Esophagus muscularis mucosa (tissue), 4 donors: ENCODE measurements around the gene ELAVL3. TPM values are rescaled to one million over a fixed set of nuclear protein-coding genes. Genes with fewer than 3 reads are reported as not detected.

ENCODE experiments used
- DNase-seq: peaks from one replicate; pipeline ENCODE4 v3.0.0-alpha.2; 2017; ENCODE audit errors: extremely low spot score
- H3K27ac ChIP-seq, 4 donors: fragments of 200-600 bp; sonication (generic); replicated peaks in 1 of 4; 1 replicate in 3 of 4; 2 replicates in 1 of 4; pipeline ENCODE4 v1.5.1; 2016 to 2019; ENCODE audit warnings: mild to moderate bottlenecking in 1 of 4
- H3K27me3 ChIP-seq, 4 donors: fragments of 200-600 bp; sonication (generic); one replicate each; pipeline versions ENCODE4 v1.5.1 to v1.6.0; 2016 to 2019
- H3K36me3 ChIP-seq, 4 donors: fragments of 200-600 bp; sonication (generic); one replicate each; pipeline ENCODE4 v1.5.1; 2016 to 2019
- H3K4me1 ChIP-seq, 4 donors: fragments of 200-600 bp; sonication (generic); one replicate each; pipeline ENCODE4 v1.5.1; 2016 to 2019
- H3K4me3 ChIP-seq, 4 donors: fragments of 200-600 bp; sonication (generic); 1 replicate in 2 of 4; 2 replicates in 2 of 4; pipeline ENCODE4 v1.5.1; 2016 to 2019; ENCODE audit warnings: mild to moderate bottlenecking in 4 of 4, moderate library complexity in 1 of 4
- H3K9me3 ChIP-seq, 4 donors: fragments of 200-600 bp; sonication (generic); 1 replicate in 3 of 4; 2 replicates in 1 of 4; pipeline ENCODE4 v1.5.1; 2016 to 2019
- EP300 ChIP-seq: sonication (generic); formaldehyde crosslinking; IDR thresholded peaks from one replicate; pipeline ENCODE4 v1.6.1; 2017; ENCODE audit warnings: antibody characterized with exemption
- POLR2A ChIP-seq: fragments of 450-650 bp; IDR thresholded peaks from one replicate; pipeline ENCODE4 v1.6.1; 2017; ENCODE audit warnings: antibody characterized with exemption, moderate library complexity, mild to moderate bottlenecking, low read depth
- POLR2AphosphoS5 ChIP-seq, 2 donors: sonication (generic); formaldehyde crosslinking; IDR thresholded peaks; one replicate each; pipeline ENCODE4 v1.6.1; 2017; ENCODE audit warnings: antibody characterized with exemption in 2 of 2
- WGBS: methylation state at CpG from one replicate; pipeline ENCODE4 v1.1.5; 2018; 5-methylcytosine and 5-hydroxymethylcytosine counted together
- intact Hi-C: fragments of 100-400 bp; cut with DNase I; formaldehyde crosslinking; loops from one replicate; pipeline ENCODE4 v1.15.1; 2023
- total RNA-seq, 4 donors: library from RNA; depleted of rRNA; stranded (reverse); fragments of >200 nt; gene quantifications; one replicate each; pipeline versions ENCODE4 v1.1.0 to v1.2.1, GENCODE V29; 2016
- TF ChIP-seq, protein P1 (sequence below), 3 experiments: fragments of 200-600 bp in 2 of 3; fragments of 450-650 bp in 1 of 3; sonication (generic) in 2 of 3; IDR thresholded peaks; one replicate each; pipeline ENCODE4 v1.5.1; 2017 to 2019; ENCODE audit warnings: antibody characterized with exemption in 3 of 3, mild to moderate bottlenecking in 2 of 3, moderate library complexity in 1 of 3

Gene ELAVL3
- total RNA-seq, 4 donors from 2014 or later = under 0.01 to 0.69 (median 0.31) TPM

DNA sequence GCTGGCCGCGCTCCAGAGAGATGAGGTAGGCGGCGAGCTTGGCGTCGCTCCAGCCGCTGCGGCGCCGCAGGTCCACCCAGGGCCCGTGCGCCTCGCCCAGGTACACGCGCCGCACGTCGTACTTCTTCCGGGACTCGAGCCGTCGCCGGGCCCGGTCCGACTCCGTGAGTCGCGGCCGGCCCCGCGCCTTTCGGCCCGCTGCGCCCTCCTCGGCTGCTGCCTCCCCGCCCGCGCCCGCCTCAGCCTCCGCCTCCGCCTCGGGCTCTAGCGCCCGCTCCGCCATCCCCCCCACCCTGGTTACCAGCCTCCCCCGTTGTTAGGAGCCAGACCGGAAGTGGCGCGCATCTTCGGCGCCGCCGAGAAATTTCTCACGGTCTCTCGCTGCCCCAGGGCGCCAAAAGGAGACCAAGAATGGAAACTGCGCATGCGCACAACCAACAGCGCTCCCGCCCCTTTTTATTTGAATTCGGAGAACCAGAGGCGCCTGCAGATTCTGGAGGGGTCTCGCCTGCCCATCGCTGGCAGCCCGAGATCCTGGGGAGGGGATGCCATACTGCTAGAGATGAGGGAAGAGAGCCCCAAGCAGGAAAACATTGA lies 24.8 kb upstream of the ELAVL3 start, which contains the start of gene ZNF653:
Gene ZNF653 (minus strand): TSS at position 336 of the 597 bp plus-strand sequence. CDS start 53 bp downstream, at position 283.
- intact Hi-C loops = loop anchor here (10.0 kb wide), 1 partner anchor 71 kb away; the partner anchor contains the start of genes ODAD3 and PRKCSH
- Histone ChIP-seq H3K4me1 (peaks cover 6 to 21% (median 14%) of the 10 kb centered on the region in 4 donors), H3K27ac (peak within 1 kb of the TSS; percentile 94 to 99 (median 98)), H3K36me3 (peaks cover 3 to 37% (median 12%) of the 10 kb centered on the region in 4 donors), H3K27me3 (no peaks in the 10 kb centered on the region), H3K9me3 (no peaks in the 10 kb centered on the region), H3K4me3 (peak within 1 kb of the TSS; percentile 93 to 100 (median 98))
- peak; percentile 98 for DNase-seq
- TF ChIP-seq EP300 (no peak), POLR2AphosphoS5 (IDR thresholded peaks at IDR 0.05) (peak; percentile 44 to 86)
- no CpG with 5 or more reads among the region's 65 CpGs for WGBS

DNA sequence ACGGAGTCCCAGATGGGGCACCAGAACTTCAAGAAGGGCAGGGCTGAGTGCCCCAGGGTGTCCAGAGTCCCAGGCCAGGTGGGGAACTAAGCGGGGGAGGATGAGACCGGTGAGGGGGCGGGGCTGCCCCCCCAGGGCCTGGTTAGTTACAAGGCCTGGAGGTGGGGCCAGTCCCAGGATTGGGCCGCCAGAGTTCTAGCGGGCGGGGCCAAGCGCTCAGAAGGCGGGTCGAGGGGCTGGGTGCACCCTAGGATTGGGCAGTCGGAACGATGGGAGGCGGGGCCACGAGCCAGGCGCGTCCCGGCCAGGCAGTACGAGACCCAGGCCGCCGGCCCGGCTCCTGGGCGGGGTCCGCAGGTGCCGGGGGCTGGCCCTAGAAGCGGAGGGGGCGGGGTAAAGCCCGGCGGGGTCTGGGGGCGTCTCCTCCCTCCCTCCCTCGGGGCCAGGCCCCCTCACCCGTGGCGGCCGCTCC lies 24.2 kb upstream of the ELAVL3 start:
- 2% methylated on average over 7 of the region's 33 CpGs for WGBS
- H3K36me3 ChIP-seq = peaks cover 0 to 33% (median 7%) of the 10 kb centered on the region in 4 donors
- H3K9me3 ChIP-seq = no peaks in the 10 kb centered on the region
- no peaks in the 10 kb centered on the region for H3K27me3 ChIP-seq
- intact Hi-C loops = loop anchor here (10.0 kb wide), 1 partner anchor 70 kb away; the partner anchor contains the start of genes ODAD3 and PRKCSH
- peak overlapping the region; percentile 93 to 100 (median 98) for H3K4me3 ChIP-seq
- peak overlapping the region; percentile 94 to 99 (median 98) for H3K27ac ChIP-seq
- TF ChIP-seq POLR2AphosphoS5 (IDR thresholded peaks at IDR 0.05) (peak; percentile 73 to 75), POLR2A (no peak)
- TF ChIP-seq, protein P1, sequence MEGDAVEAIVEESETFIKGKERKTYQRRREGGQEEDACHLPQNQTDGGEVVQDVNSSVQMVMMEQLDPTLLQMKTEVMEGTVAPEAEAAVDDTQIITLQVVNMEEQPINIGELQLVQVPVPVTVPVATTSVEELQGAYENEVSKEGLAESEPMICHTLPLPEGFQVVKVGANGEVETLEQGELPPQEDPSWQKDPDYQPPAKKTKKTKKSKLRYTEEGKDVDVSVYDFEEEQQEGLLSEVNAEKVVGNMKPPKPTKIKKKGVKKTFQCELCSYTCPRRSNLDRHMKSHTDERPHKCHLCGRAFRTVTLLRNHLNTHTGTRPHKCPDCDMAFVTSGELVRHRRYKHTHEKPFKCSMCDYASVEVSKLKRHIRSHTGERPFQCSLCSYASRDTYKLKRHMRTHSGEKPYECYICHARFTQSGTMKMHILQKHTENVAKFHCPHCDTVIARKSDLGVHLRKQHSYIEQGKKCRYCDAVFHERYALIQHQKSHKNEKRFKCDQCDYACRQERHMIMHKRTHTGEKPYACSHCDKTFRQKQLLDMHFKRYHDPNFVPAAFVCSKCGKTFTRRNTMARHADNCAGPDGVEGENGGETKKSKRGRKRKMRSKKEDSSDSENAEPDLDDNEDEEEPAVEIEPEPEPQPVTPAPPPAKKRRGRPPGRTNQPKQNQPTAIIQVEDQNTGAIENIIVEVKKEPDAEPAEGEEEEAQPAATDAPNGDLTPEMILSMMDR (IDR thresholded peaks at IDR 0.05) = peak in 1 of 3 experiments; percentile 10
- peak; percentile 99 for DNase-seq
- H3K4me1 ChIP-seq = peaks cover 6 to 21% (median 14%) of the 10 kb centered on the region in 4 donors

DNA sequence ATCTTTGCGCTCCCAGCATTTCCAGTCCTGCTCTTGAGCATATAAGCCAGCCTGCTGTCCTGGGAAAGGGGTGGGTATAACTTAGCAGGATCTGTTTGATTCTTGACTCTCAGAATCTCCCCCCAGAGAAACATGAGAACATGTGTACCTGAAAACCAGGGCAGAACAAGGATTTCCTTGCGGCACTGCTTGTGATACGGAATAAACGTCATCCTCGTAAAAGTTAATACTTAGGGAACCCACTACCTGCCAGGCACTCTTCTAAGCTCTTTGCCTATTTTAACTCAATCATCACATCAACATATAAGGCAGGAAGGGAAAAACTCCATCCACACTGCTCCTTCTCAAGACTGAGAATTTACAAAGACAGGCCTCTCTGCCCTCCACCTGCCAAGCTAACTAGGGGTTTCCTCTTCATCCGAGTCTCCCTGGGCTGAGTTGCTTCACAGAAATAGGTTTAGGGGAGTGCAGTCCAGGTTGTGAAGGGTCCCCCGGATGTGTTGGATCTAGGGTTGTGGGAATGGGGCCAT lies 23.7 kb upstream of the ELAVL3 start:
- H3K27ac ChIP-seq = peak overlapping the region; percentile 94 to 99 (median 98)
- 46% methylated on average over 6 of the region's 7 CpGs for WGBS

DNA sequence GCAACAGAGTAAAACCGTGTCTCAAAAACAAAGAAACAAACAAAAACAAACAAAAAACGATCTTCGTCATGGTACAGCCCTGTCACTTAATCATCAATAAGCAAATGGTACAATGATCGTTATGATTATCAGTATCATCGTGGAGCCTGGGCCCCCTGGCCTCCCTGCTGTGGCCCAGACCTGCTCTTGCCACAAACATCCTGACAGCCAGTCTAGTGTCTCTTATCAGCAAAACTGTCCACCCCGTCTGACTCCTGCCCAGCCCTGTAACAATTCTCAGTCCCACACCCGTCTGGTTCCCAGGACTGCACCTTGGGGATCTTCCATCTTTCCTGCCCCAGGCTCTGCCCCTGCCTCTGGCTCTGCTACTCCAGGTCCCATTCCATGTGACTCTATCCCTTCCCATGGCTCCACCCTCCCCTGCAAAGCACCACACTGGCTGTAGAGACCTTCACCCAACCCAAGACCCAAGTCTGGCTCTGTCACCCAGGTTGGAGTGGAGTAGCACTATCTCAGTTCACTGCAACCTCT lies 19.1 kb upstream of the ELAVL3 start:
- Histone ChIP-seq H3K36me3 (peaks cover 2 to 61% (median 32%) of the 10 kb centered on the region in 4 donors), H3K9me3 (no peaks in the 10 kb centered on the region), H3K4me3 (no peak overlapping the region), H3K27me3 (no peaks in the 10 kb centered on the region), H3K27ac (no peak overlapping the region), H3K4me1 (peaks cover 0 to 14% (median 10%) of the 10 kb centered on the region in 4 donors)
- intact Hi-C loops = loop anchor here (10.0 kb wide), 1 partner anchor 65 kb away; the partner anchor contains the start of genes ODAD3 and PRKCSH
- TF ChIP-seq POLR2A (no peak), POLR2AphosphoS5 (IDR thresholded peaks at IDR 0.05) (no peak), EP300 (no peak)
- WGBS = 87% methylated on average over 7 of the region's 7 CpGs
- no peak for DNase-seq

More for the DNA sequence above, 23.7 kb upstream of the ELAVL3 start:
- Histone ChIP-seq H3K36me3 (peaks cover 0 to 29% (median 5%) of the 10 kb centered on the region in 4 donors), H3K27me3 (no peaks in the 10 kb centered on the region), H3K4me3 (peak overlapping the region; percentile 93 to 100 (median 98)), H3K9me3 (no peaks in the 10 kb centered on the region), H3K4me1 (peaks cover 6 to 21% (median 14%) of the 10 kb centered on the region in 4 donors)
- no peak for DNase-seq
- TF ChIP-seq POLR2A (no peak), POLR2AphosphoS5 (IDR thresholded peaks at IDR 0.05) (no peak), EP300 (no peak)
- TF ChIP-seq, protein P1 (IDR thresholded peaks at IDR 0.05) = no peak
- intact Hi-C loops = loop anchor here (10.0 kb wide), 1 partner anchor 70 kb away; the partner anchor contains the start of genes ODAD3 and PRKCSH

DNA sequence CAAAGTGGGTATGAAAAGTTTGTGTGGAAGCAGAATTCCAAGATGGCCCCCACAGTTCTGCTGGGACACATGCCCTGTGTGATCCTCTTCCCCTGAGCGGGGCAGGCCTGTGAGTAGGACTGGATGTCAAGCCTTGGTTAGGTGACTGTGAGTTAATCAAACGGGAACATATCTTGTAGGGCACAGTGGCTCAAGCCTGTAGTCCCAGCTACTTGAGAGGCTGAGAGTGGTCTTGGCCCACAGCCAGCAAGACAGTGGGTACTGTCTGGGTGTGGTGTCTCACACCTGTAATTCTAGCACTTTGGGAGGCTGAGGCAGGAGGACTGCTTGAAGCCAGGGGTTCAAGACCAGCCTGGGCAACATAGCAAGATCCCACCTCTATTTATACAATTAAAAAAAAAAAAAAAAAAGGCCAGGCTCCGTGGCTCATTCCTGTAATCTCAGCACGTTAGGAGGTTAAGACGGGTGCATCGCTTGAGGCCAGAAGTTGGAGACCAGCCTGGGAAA lies 18.4 kb upstream of the ELAVL3 start:
- TF ChIP-seq POLR2A = no peak
- no peak for TF ChIP-seq EP300
- TF ChIP-seq POLR2AphosphoS5 (IDR thresholded peaks at IDR 0.05) = no peak
- TF ChIP-seq, protein P1 (IDR thresholded peaks at IDR 0.05) = no peak
- Histone ChIP-seq H3K4me1 (peaks cover 0 to 8% (median 5%) of the 10 kb centered on the region in 4 donors), H3K27ac (no peak overlapping the region), H3K4me3 (no peak overlapping the region), H3K27me3 (no peaks in the 10 kb centered on the region), H3K9me3 (no peaks in the 10 kb centered on the region), H3K36me3 (peaks cover 8 to 68% (median 39%) of the 10 kb centered on the region in 4 donors)
- intact Hi-C loops = no loop called here
- 91% methylated on average over 4 of the region's 6 CpGs for WGBS
- DNase-seq = no peak
